Stimulated activated naive CD8-positive, alpha-beta T cell treated with anti-CD3 and anti-CD28 coated beads, Interleukin-15, amount 100 ng/mL, for 72 hours (primary cell): ENCODE measurements around the gene MFAP2.
A peak's percentile ranks its signal among the peaks of the same experiment; 100 is the strongest.
"Not testable (repeated sequence)": the region's sequence is repeated elsewhere in the genome, so short reads cannot be mapped to it uniquely, and the experiment has no call there.

Experiments used
- ATAC-seq: fragments of 150-1000 bp; cut with Tn5 transposase; 2 replicates; pipeline ENCODE4 v1.10.0; 2021; ENCODE audit warnings: mild to moderate bottlenecking, moderate library complexity
- DNase-seq, 2 donors: peaks; one replicate each; pipeline ENCODE4 v3.0.0; 2021 to 2022
- H3K27ac Mint-ChIP-seq, 2 donors: one replicate each; pipeline ENCODE4 v1.8.0; 2022; ENCODE audit warnings: mild to moderate bottlenecking in 2 of 2, mixed read lengths in 2 of 2, moderate library complexity in 2 of 2
- H3K27me3 Mint-ChIP-seq: one replicate; pipeline ENCODE4 v1.8.0; 2022; ENCODE audit warnings: mixed read lengths
- H3K4me1 Mint-ChIP-seq: one replicate; pipeline ENCODE4 v1.8.0; 2022; ENCODE audit warnings: mild to moderate bottlenecking, mixed read lengths
- H3K4me3 Mint-ChIP-seq, 2 donors: one replicate each; pipeline ENCODE4 v1.8.0; 2022; ENCODE audit warnings: mild to moderate bottlenecking in 2 of 2, mixed read lengths in 2 of 2, moderate library complexity in 1 of 2
- H3K9me3 Mint-ChIP-seq, 2 donors: one replicate each; pipeline ENCODE4 v1.8.0; 2022; ENCODE audit warnings: mixed read lengths in 2 of 2

Gene MFAP2

DNA sequence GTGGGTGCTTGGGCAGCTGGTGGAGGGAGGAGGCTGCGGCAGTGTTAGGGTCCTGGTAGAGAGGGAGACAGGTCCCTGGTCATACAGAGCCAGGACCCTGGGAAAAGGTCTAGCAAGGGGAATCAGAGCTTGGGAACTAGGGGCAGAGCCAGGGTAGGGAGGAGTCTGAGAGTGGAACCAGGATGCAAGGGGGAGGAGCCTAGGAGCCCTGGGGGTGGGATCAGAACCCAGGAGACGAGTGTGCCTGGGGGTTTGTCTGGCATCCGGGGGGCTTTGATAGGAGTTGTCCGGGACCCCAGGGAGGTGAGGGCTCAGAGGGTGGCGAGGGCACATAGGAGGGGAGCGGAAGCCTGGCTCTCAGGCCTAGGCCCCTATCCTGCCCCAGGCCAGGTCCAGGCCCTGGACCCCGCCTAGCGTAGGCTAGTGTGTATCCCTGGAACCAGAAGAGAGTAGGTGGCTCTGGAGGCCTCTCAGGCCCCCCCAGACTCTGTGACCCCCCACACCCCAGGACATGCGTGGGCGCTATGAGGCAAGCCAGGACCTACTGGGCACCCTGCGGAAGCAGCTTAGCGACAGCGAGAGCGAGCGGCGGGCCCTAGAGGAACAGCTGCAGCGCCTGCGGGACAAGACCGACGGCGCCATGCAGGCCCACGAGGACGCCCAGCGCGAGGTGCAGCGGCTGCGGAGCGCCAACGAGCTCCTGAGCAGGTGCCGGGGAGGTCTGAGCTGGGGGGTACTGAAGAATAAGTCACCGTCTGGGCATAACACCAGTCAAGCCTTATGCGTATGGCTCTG is 40.8 kb downstream of the MFAP2 start:
- not testable (repeated sequence) for H3K27me3 Mint-ChIP-seq, DNase-seq, H3K4me3 Mint-ChIP-seq, H3K9me3 Mint-ChIP-seq, H3K4me1 Mint-ChIP-seq
- peak overlapping the region in 1 of 2 donors; percentile 33 for H3K27ac Mint-ChIP-seq
- peak; percentile 31 for ATAC-seq

DNA sequence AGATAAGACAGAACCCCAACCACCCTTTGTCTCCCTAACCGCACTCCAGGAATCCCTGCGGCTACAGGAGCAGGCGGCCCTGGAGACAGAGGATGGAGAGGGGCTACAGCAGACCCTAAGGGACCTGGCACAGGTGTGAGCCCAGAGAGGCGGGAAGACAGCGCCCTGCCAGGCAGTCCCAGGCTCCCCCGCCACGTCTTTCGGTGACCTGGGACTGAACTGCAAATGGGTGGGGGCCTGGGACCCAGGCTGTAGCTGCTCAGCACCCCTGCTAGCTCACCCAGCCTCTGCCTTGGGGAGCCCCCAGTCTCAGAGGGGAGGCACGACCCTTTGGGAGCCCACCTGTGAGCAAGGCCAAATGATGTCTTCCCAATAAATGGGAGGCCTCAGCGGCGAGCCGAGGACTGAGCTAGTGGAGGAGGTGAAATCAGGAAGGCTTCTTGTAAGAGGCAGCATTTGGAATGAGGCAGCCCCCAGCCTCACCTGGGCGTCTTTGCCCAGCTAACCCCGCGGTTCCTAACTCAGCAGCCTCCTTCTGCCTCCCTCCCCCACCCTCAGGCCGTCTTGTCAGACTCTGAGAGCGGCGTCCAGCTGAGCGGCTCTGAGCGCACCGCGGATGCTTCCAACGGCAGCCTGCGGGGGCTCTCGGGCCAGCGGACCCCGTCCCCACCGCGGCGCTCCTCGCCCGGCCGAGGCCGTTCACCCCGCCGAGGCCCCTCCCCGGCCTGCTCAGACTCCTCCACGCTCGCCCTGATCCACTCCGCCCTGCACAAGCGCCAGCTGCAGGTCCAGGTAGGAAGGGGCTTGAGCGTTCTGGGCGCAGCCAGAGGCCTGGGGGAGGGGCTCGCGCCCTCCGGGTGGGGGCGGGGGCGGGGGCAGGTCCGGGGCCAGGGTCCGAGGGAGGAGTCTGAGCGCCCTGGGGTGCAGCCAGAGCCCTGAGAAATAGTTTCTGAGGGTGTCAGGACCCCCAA is 41.8 kb downstream of the MFAP2 start:
- DNase-seq: no peak
- Mint-ChIP-seq H3K27me3 (no peaks in the 10 kb centered on the region), H3K4me3 (no peak overlapping the region), H3K27ac (no peak overlapping the region), H3K9me3 (no peaks in the 10 kb centered on the region), H3K4me1 (no peaks in the 10 kb centered on the region)
- ATAC-seq: no peak

DNA sequence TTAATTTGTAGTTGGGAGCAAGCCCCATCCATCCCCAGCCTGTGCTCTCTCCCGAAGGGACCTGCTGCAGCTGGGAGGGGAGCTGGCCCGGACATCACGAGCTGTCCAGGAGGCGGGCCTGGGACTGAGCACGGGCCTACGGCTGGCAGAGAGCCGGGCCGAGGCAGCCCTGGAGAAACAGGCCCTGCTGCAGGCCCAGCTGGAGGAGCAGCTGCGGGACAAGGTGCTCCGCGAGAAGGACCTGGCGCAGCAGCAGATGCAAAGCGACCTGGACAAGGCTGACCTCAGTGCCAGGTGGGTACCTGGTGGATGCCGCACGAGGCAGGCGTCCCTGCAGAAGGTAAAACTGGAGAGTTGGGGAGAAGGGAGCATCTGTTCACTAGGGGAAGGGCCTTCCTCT is 43.8 kb downstream of the MFAP2 start:
- not testable (repeated sequence) for ATAC-seq, H3K27me3 Mint-ChIP-seq, H3K9me3 Mint-ChIP-seq, H3K27ac Mint-ChIP-seq, DNase-seq, H3K4me3 Mint-ChIP-seq, H3K4me1 Mint-ChIP-seq

DNA sequence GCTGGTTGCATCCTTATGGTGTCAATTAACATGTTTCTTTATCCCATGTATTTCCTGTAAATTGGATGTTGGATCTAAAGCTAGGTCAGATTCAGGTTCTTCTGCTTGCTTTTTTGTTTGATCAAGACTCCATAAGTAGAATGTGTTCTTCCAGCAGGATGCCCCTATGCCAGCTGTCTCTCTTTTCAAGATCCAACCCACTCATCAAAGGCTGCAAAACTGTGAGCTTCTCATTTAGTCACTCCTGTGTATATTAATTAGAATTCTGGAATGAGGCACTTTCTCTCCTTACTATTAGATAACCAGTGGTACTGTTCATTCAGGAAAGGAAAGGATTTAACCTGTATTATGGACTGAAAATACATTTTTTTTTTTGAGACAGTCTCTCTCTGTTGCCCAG is 46.5 kb downstream of the MFAP2 start:
- not testable (repeated sequence) for H3K27ac Mint-ChIP-seq, H3K9me3 Mint-ChIP-seq, ATAC-seq, H3K4me1 Mint-ChIP-seq, DNase-seq, H3K4me3 Mint-ChIP-seq, H3K27me3 Mint-ChIP-seq

DNA sequence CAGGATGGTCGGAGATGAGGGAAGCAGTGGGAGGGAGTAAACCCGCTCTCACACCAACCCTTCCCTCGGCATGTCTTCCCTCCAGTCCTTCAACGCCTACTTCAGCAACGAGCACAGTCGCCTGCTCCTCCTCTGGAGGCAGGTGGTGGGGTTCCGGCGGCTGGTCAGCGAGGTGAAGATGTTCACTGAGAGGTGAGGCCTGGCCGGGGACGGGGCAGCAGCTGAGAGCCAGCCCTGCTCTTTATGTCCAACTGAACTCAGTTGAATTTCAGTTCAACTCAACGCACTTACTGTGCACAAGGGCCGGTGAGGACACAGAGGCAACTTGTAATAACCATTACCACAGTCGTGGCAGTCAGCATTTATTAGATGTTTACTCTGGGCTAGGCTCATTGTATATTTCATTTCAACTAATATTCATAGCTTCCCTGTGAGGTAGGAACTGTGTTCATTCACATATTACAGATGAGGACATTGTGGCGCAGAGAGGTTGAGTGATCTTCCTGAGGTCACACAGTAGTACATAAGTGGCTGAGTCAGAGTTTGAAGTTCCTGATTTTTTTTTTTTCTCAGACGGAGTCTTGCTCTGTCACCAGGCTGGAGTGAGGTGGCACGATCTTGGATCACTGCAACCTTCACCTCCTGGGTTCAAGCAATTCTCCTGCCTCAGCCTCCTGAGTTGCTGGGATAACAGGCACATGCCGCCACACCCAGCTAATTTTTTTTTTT is 49.0 kb downstream of the MFAP2 start:
- DNase-seq, H3K27me3 Mint-ChIP-seq, H3K9me3 Mint-ChIP-seq, H3K4me3 Mint-ChIP-seq, H3K27ac Mint-ChIP-seq, ATAC-seq: not testable (repeated sequence)
- peaks cover 20% of the 10 kb centered on the region for H3K4me1 Mint-ChIP-seq

DNA sequence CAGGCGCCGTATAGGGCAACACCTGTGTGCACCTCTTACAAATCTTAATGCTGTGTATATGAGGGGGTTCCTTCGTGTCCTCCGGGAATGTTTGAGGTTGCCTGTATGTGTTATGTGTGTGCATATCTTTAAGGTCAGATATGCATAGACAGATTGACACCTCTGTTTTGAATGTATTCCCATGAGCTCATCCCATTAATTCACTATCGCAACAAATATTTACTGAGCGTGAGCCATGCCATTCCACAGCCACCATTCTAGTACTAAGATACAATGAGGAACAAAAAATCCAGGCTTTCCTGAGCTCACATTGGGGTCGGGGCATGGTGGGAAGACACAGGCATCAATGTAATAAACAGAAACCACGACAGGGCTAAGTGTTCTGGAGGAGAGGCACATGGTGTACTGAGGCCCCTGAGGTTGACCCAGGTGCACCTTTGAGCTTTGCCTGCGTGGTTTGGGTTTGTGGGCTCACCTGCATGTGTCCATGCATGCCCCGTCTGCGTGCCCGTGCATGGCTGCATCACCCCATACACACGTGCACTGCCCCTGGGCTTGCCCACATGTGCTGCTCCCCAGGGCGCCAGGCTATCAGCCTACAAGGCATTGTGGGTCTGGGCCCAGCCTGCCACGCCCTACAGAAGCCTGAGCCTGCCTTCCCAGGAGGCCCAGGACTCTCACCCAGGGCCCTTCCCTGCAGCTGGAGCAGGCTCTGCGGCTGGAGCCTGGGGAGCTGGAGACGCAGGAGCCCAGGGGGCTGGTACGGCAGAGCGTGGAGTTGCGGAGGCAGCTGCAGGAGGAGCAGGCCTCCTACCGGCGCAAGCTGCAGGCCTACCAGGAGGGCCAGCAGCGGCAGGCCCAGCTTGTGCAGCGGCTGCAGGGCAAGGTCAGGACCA is 51.0 kb downstream of the MFAP2 start:
- not testable (repeated sequence) for H3K27me3 Mint-ChIP-seq, DNase-seq, H3K4me3 Mint-ChIP-seq, H3K27ac Mint-ChIP-seq, H3K9me3 Mint-ChIP-seq, ATAC-seq
- H3K4me1 Mint-ChIP-seq: peaks cover 40% of the 10 kb centered on the region

DNA sequence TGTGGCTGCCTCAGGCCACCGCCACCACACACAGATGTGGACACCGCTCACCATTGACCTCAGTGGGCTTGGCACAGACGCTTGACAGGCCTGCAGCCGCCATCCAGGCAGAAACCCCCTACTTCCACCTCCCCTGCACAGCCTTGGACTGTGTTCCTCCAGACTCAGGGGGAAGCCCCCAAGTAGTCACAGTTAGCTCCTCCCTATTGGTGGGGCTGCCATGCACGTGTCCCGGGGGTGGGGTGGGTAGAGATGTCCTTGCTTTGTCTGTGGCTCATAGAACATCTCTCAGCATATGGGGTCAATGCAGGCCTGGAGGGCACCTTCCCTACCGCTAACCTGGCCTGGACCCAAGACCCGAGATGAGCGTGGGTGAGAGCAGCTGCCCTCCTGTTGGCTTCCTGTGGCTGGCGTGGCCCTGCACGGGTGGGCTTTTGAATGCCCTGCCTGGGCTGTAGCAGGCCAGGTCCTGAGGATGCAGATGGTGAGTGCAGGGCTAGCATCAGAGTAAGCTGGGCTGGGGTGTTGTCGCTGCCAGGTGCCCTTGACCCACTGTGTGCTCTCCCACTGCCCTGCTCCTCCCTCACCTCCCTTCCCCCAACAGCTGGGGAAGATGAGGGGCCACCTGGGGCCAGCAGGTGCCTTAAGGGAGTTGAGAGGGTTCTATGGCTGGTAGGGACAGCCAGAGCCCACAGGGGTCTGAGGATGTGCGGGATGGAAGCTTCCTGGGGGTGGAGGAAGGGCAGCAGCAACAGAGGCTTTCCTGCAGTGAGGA is 52.5 kb downstream of the MFAP2 start:
- H3K4me1 Mint-ChIP-seq: peaks cover 53% of the 10 kb centered on the region
- peak; percentile 49 for ATAC-seq
- no peak for DNase-seq
- H3K9me3 Mint-ChIP-seq: no peaks in the 10 kb centered on the region
- H3K27me3 Mint-ChIP-seq: no peaks in the 10 kb centered on the region
- H3K4me3 Mint-ChIP-seq: peak overlapping the region in 1 of 2 donors; percentile 15
- H3K27ac Mint-ChIP-seq: no peak overlapping the region

DNA sequence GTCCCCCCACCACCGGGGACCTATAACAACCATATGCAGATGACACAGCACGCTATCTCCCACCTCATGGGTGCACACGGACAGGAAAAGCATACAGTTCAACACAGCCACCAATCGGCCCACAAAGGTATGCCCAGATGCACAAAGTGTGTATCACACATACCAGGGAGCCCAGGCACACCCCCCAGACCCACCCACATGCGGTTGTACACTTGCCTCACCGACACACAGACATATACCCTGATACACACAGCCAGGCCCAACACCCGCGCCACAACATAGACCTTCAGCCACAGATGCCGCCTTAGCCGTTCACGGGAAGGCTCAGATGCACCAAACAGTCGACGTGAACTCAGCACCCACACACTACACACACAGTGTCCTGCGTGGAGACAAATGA is 53.2 kb downstream of the MFAP2 start:
- ATAC-seq (no peak), DNase-seq (no peak)
- H3K27ac Mint-ChIP-seq: peak overlapping the region in 1 of 2 donors; percentile 84
- H3K9me3 Mint-ChIP-seq: no peaks in the 10 kb centered on the region
- H3K4me1 Mint-ChIP-seq: peaks cover 59% of the 10 kb centered on the region
- peak overlapping the region in 1 of 2 donors; percentile 15 for H3K4me3 Mint-ChIP-seq
- H3K27me3 Mint-ChIP-seq: no peaks in the 10 kb centered on the region

DNA sequence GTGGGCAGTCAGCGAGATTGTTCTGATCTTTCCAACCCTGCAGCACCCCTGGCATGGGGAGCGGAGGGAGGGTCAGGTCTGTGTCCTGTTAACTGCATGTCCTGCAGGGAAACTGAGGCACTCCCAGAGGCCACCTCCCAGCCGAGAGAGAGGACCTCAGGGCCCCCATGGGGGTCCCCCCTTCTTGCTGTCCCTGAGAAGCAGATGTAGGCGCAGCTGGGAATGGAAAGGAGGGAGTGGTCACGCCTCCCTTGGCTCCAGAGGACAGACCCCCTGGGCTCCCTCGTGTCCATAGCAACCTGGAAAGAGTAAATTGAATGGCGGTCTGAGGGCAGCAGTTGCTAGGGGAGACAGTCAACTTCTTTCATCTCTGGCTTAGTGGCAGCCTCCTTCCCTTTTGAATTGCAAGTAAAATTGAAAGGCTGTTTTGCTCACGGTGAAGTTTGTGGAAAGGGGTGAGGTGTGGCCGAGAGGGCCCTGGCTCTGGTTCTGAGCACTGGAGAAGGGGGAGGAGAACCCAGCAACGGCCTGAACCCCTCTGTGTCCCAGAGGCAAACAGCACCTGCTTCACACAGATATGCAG is 53.8 kb downstream of the MFAP2 start:
- Mint-ChIP-seq H3K27me3 (no peaks in the 10 kb centered on the region), H3K27ac (peak overlapping the region; percentile 17 to 84), H3K4me1 (peaks cover 66% of the 10 kb centered on the region), H3K9me3 (no peaks in the 10 kb centered on the region), H3K4me3 (no peak overlapping the region)
- ATAC-seq (no peak), DNase-seq (no peak)

DNA sequence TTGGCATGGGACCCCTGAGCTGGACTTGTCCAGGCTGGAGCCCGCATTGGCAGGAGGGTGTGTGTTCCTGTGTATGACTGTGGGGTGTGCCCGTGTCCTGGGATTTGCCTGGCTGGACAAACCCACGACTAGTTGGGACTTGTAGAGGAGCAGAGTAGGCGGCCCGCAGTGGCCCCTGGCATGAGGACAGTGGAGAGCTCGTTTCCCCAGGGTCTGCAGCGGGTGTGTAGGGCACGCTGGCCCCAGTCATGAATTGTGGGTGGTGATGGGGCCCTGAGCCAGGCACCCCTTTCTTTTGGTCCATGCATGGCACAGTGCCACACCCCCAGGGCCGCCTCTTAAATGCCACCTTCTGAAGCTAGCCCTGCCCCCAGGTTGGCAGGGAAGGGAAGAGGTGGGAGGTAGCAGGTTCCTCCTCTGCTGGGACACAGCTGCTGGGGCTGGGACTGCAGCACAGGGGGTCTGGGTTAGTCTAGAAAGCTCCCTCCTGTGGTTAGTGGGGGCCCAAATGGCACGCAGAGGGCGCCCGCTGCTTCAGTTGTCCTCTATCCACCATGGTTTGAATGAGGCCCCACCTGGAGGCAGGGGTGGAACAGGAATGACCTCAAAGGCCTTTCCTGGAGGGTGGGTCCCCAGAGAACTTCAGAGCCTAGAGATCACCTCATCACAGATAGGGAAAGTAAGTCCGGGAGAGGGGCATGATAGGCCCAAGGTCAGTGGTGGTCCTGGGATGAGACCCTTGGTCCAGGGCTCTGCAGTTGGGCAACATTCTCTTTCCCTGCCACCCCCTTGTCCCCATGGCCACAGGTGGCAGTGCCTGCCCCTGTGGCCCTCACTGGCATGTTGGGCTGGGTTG is 54.6 kb downstream of the MFAP2 start:
- peaks cover 73% of the 10 kb centered on the region for H3K4me1 Mint-ChIP-seq
- no peak for ATAC-seq

DNA sequence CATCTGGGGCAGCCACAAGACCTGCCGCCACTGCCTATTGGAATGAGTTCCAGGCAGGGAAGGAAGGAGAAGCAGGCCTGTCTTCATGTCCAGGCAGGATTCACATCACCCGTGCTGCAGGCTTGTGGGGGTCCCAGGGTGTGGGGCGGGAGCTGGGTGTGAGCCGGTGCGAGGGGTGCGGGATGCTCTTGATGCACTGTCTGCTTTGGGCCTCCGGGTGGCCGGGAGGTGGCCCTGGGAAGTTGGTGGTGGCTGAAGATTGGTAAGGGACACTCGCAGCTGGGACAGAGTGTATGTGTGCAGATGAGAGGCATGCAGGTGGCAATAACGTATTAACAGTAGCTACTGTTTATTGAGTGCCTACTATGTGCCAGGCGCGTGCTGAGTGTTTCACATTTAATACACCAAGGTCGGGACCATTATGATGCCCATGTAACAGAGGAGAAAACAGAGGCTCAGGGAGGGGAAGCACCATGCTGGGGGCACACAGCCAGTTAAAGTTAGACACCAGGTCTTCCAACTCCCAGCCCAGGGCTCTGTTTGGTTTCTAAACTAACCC is 55.4 kb downstream of the MFAP2 start:
- no peaks in the 10 kb centered on the region for H3K27me3 Mint-ChIP-seq
- no peak overlapping the region for H3K4me3 Mint-ChIP-seq
- H3K27ac Mint-ChIP-seq: peak overlapping the region; percentile 44 to 68
- peaks cover 74% of the 10 kb centered on the region for H3K4me1 Mint-ChIP-seq
- DNase-seq (no peak), ATAC-seq (no peak)
- H3K9me3 Mint-ChIP-seq: no peaks in the 10 kb centered on the region

More for the DNA sequence above, 54.6 kb downstream of the MFAP2 start:
- Mint-ChIP-seq H3K27ac (peak overlapping the region; percentile 44 to 84), H3K9me3 (no peaks in the 10 kb centered on the region), H3K27me3 (no peaks in the 10 kb centered on the region), H3K4me3 (no peak overlapping the region)
- no peak for DNase-seq
